ENCODE measurements around the gene SPRR2F.

- TF ChIP-seq CTCF (IDR thresholded peaks at IDR 0.05; ENCODE audit: low read depth, low read length, missing input control): no peak
- no peak for TF ChIP-seq TAF1 (conservative IDR thresholded peaks at IDR 0.05)
- no peak for TF ChIP-seq JUND (IDR thresholded peaks at IDR 0.05)
- no peak for TF ChIP-seq YY1 (IDR thresholded peaks at IDR 0.05)
- no peak for TF ChIP-seq MAX (IDR thresholded peaks at IDR 0.05)
- no peak for TF ChIP-seq RAD21 (IDR thresholded peaks at IDR 0.05)
- no peak for TF ChIP-seq SP1 (IDR thresholded peaks at IDR 0.05)
- no peak for TF ChIP-seq ATF3 (IDR thresholded peaks at IDR 0.05)
- no peak for TF ChIP-seq ZBTB33 (IDR thresholded peaks at IDR 0.05)
Observed at GRCh38 chr1:153120945-153121344, 7.6 kb upstream of the SPRR2F start.
